HG02571 (cell line): ENCODE data around the gene RPL22L1.
"Not testable (repeated sequence)": the region's sequence is repeated elsewhere in the genome, so short reads cannot be mapped to it uniquely, and the experiment has no call there.

Source experiments
- ATAC-seq: cut with Tn5 transposase; IDR thresholded peaks from one replicate; pipeline ENCODE4 v1.9.1; 2021; ENCODE audit warnings: mild to moderate bottlenecking, moderate library complexity; ENCODE audit not compliant: unreplicated experiment

RPL22L1 gene

DNA sequence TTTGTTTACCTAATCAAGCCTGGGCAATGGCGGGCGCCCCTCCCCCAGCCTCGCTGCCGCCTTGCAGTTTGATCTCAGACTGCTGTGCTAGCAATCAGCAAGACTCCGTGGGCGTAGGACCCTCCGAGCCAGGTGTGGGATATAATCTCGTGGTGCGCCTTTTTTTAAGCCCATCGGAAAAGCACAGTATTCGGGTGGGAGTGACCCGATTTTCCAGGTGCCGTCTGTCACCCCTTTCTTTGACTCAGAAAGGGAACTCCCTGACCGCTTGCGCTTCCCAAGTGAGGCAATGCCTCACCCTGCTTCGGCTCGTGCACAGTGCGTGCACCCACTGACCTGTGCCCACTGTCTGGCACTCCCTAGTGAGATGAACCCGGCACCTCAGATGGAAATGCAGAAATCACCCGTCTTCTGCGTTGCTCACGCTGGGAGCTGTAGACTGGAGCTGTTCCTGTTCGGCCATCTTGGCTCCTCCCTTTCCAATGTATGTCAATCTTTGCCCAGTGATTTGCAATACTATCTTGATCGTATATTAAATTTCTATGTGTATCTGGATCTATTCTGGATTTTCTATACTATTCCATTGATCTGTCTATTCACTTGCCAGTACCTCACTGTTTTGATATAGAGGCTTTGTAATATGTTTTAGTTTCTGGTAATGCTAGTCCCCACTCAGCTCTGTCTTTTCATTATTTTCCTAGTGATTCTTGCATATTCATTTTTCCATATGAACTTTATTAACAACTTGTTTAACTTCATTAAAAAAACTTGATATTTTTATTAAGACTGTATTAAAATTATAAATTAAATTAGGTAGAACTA lies 14.3 kb upstream of the RPL22L1 start:
- ATAC-seq, result not testable (repeated sequence)

DNA sequence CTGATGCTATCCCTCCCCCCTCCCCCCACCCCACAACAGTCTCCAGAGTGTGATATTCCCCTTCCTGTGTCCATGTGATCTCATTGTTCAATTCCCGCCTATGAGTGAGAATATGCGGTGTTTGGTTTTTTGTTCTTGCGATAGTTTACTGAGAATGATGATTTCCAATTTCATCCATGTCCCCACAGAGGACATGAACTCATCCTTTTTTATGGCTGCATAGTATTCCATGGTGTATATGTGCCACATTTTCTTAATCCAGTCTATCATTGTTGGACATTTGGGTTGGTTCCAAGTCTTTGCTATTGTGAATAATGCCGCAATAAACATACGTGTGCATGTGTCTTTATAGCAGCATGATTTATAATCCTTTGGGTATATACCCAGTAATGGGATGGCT lies 8.7 kb upstream of the RPL22L1 start:
- not testable (repeated sequence) for ATAC-seq

DNA sequence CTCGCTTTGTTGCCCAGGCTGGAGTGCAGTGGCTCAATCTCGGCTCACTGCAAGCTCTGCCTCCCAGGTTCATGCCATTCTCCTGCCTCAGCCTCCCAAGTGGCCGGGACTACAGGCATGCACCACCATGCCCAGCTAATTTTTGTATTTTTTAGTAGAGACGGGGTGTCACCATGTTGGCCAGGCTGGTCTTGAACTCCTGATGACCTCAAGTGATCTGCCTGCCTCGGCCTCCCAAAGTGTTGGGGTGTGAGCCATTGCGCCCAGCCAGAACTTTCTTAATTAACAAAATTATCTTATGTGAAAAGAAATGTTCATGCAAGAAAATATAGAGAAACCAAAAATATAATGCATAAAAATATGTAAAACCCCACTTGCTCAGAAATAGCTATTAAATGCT lies 7.3 kb upstream of the RPL22L1 start:
- not testable (repeated sequence) for ATAC-seq

DNA sequence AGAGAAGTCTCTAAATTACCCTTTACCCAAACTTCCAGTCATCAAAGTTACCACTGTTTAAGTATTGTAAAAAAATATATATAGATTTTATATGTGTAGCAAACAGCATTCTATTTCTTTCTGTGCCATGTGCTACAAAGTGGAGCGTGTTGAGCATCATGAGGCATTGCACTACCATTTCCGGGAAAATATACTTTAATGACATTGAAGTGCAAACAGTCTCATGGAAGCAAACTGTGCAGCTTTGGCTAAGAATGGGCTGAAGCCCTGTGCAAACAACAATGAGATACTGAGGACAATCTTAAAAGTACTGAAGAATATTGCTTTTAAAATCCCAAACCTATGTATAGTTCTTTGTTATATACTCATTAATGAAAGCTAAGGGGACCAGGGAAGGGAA lies 6.5 kb upstream of the RPL22L1 start:
- no peak for ATAC-seq

DNA sequence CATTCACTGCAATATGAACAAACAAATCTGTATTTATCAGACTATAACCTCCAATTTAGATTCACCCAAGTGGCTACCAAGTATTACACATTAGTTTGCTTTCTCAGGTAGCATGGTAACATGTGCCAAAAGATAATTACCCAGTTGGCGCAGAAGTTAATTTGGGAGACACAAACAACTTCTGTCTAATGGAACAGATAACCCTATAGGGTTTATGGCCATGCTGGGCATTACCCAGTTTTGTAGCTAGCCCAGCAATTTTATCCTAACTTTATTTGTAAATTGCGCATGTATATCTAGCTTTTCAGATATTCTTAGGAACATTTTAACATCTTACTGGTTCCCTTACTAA lies 780 bp downstream of the RPL22L1 start:
- ATAC-seq, result no peak

DNA sequence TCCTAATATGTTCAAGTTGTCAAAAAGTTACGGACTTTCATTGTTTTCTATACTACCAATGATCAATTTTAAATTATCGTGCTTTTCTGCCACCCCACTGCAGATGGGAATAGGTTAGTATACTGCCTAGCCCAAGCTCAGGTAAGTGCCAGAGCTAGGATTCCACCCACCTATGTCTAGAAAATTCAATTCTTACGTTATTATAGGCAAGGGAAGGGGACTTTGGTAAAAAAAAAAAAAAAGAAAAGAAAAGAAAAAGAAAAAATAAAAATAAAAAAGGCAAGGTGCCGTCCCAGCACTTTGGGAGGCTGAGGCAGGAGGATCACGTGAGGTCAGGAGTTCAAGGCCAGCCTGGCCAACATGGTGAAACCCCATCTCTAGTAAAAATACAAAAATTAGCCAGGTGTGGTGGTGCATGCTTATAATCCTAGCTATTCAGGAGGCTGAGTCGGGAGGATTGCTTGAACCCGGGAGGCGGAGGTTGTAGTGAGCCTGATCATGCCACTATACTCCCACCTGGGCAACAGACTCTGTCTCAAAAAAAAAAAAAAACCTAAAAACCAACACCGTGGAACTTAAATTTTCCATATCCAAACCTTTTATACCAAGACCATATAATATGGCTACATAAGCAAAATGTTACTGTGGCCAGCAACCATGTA lies 1.3 kb downstream of the RPL22L1 start:
- no peak for ATAC-seq

DNA sequence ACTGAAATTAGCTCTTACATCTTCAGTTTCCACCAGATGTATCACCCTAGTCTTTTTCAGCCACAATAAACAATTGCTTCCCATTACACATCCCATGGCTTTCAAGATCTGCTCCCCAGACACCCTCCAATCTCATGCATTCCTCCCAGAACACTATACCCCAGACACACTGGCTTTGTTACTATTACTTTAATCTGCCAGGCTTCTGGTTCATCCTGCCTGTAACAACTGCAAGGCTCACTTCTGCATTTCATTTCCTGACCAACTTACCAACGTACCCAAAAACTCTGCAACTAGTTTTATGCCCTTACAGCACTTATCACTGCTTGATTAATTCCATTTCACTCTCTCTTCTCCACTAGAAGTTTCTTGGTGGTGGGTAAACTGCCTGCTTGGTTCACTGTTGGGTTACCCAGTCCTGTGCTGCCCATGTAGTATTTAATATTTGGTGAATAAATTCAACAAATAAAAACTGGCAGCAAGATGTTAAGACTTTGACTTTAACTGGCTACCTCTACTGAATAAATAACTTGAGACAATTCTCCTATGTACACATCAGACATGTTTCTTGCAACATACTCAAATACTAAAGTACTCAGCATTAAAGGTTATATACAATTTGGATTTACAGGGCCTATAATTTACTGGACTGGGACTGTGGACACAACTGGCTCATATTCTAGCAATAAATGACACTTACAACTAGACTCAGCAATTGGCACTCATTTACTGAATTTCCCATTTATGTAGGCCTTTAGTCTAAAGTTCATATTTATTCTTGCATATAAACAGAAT lies 2.7 kb downstream of the RPL22L1 start:
- ATAC-seq, result no peak

DNA sequence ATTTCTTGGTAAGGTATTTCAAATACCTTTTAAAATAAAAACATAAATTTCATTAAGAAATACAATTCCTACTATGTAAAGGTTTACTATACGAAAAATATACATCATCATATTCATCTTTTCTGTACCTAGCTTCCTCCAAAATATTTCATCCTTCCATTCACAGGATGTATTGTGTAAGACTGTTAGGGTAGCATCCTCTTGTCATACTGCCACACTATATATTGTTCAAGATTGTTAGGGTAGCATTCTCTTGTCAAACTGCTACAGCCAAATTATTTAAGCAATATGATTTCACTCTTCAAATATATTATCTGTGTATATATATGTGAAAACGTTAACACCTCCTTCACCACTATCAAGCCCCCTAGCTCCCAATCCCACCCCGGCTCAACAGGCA lies 3.5 kb downstream of the RPL22L1 start:
- ATAC-seq, result no peak

DNA sequence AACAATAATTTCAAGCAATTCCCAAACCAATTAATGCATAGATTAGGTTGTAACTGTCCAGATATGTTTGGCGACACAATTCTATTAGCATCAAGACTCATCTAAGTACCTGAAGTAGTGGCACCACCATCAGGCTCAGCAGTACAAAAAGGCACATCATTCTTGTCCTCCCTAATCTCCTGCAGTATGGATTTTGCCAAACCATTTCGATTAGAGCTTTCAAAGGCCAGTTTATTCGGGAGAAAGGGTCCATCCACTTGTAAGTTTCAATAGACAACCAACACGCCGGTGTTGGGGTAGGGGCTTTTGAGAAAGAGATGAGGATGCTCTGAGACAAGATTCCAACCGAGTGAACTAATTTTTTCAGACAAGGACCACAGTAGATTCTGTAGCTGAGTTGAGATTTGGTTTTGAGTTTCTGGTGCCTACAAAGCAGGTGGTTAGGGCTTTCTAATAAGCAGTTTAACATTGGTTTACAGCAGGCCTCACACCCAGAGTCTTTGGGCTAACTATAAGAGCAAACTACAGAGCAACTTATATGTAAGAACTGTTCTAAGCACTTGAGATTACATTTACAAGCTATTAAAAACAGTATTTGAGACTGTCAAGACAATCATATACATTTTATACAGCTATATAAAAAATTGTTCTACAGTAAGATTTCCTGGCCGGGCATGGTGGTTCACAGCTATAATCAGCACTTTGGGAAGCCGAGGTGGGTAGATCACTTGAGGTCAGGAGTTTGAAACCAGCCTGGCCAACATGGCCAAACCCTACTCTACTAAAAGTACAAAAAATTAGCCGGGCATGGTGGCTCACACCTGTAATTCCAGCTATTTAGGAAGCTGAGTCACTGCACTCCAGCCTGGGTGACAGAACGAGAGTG lies 4.5 kb downstream of the RPL22L1 start:
- no peak for ATAC-seq

DNA sequence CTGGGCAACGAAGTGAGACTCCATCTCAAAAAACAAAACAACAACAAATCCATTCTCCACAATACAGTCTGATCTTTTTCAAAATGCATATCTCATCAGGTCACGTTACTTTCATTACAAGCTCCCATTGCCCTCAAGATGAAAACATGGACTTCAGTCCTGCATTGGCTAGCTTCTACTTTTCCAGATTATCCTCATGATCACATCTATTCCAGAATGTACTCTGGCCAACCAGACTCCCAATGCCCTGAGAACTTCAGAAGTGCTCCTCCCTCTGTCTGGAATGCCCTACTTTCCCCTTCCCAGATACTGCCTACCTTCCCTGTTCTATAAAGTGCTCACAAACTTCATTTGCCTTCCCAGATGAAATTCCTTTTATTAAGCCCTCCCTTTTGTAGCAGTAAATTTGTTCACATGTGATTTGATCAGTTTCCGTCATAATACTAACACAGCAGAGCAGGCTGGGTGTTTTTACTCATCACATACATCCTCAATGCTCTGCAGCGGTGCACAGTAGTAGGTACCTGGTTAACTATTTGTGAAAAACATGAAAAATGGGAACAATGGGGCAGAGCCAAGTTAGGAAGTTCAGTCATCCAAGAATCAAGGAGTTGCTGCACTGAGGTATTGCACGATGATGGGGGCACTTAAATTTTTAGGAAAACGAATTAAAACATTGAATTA lies 5.3 kb downstream of the RPL22L1 start:
- ATAC-seq, result no peak

DNA sequence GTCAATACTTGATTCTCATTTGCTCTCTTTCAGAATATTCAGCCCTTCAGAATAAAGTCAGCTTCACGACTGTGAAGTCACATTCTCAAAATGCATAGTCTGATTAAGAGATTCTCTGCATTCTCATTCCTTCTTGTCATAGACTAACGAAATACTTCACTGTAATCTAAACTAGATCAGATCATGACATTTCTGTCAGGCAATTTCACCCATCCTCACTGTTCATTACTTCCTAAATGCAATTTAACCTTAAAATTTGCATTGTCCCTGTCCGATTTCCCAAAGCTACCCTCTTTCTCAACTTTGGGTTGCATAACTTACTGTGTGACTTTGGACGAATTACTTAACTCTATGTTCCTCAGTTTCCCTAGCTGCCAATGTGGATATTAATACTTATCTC lies 6.2 kb downstream of the RPL22L1 start:
- ATAC-seq, result no peak

DNA sequence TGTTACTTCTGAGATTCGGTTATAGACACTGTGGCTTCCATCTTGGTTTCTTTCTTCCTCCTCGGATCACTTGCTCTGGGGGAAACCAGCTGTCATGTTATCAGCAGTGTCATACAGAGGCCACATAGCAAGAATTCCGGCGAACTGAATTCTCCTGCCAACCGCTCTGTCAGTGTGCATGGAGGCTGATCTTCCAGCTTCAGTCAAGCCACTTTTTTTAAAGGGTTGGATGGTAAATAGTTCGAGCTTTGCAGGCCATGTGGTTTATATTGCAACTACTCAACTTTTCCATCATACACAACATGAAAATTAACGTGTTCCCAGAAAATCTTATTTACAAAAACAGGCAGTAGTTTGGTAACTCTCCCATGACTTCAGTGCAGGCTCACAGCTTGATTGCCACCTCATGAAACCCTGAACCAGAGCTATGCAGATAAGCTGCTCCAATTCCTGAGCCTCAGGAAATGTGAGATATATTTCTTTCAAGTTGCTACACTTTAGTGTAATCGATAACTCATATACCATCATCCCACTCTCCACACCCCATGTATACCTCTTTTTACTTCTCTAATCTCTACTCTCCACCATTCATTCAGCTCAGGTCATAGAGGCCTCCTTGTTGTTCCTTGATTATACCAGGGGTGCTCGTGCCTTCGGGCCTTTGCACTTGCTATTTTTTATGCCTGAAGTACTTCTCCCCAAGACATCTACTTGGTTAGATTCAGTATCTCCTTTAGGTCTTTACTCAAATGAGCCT lies 7.2 kb downstream of the RPL22L1 start:
- ATAC-seq, result no peak

DNA sequence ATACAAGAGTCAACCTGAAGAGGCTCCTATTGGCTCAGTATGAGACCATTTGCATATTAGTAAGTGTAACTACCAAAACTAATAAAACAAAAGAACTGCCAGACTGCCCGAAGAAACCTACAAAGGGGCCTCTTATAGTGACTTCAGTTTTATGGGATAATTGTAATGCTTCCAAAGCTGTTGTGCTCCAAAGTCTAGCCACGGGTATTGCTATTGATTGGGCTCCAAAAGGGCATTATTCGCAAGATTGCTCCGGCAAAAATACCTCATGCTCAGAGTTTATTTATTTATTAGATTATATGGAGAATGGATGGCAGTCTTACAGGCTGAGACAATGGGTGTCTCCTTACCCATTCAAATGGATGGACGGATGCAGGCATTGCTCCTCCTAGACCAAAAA lies 11.4 kb downstream of the RPL22L1 start:
- no peak for ATAC-seq

DNA sequence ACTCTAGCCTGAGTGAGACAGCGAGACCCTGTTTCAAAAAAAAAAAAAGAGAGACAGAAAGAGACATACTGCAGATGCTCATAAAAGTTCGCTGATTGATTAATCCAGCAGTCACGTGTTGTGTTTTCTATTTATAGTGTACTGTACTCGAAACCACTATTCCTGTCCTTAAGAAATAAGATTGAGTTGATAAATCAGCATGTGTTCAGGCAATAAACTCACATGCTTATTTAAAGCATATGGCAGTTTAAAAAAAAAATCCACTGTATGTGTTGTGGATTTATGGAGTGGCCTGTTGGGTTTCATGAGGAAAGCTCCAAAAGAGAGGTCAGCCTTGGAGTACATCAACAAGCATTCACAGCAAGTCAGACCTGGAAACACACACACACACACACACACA lies 17.7 kb downstream of the RPL22L1 start:
- ATAC-seq, result no peak

DNA sequence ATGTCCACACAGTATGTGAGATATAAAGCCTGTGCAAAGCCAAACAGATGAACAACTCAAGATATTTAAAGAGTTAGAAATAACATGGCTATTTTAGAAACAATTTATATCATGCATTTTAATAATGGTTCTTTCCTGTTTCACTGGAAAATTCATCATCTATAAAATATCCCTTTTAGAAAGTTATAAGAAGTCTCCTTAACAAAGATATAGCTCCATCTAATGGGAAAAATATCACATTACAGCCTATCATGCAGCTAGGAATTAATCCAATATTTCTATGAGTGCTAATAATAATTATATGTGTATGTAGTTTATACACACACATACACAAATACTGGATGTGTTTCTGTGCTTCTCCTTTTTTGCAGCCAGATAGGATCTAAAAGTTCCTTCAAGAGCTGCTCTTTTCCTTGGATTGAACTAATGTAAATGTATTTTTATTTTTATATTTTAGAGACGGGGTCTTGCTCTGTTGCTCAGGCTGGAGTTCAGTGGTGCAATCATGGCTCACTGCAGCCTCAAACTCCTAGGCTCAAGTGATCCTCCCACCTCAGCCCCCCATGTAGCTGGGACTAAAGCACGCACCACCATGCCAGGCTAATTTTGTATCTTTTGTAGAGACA lies 21.6 kb downstream of the RPL22L1 start:
- no peak for ATAC-seq

DNA sequence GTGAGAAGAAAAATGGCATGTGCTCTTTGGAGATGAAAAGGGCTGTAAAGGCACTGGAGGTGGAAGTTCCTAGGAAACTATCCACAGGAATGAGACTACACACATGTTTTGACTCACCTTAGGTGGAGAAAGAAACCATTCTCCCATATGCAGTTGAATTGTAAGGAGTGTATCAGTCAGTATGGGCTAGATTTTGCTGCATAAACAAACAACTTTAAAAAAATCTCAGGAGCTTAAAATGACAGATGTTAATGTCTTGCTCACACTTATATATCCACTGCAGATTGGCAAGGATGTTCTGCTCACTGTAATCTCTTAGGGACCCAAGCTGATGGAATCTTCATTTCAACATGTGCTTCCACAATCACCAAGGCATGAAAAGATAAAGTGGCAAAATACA lies 25.6 kb downstream of the RPL22L1 start:
- no peak for ATAC-seq

DNA sequence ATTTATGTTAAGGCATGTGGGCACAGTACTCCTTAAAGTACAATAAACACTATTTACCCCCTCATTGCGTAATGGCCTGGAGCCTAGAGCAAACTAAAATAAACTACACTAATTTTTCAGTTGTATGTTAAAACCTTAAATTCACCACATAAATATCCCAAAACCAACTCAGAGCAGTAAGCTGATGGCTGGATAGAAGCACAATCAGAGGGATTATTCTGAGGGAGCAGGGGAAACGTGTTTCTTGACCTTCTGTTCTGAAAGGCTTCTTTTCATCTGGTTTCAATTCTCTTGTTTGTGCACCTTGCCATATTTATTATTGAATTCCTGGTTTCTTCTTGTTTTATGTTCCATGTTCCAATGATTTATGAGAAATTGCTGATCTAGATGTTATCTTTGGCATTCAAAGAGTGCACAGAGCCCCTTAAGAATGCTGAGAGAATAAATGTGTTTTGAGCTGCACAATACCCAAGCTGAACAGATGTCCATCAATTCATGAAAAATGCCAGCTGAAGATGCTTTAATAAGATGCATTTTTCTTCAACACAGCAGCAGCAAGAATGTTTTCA lies 29.6 kb downstream of the RPL22L1 start:
- ATAC-seq, result no peak

DNA sequence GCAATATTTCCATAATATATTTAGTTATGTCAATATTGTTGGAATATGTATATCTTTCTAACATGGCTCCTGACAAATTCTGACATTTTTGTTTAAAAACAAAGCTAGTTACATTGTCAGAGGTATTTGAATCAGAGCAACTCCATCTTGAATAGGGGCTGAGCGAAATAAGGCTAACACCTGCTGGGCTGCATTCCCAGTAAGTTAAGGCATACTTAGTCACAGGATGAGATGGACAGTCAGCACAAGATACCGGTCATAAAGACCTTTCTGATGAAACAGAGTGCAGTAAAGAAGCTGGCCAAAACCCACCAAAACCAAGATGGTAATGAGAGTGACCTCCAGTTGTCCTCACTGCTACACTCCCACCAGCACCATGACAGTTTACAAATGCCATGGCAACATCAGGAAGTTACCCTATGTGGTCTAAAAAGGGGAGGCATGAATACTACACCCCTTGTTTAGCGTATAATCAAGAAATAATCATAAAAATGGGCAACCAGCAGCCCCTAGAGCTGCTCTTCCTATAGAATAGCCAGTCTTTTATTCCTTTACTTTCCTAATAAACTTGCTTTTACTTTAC lies 30.4 kb downstream of the RPL22L1 start:
- ATAC-seq, result no peak
